GM19395 (cell line): ENCODE data around the gene NPNT.
"Not testable (repeated sequence)": the region's sequence is repeated elsewhere in the genome, so short reads cannot be mapped to it uniquely, and the experiment has no call there.

Experiments used
- ATAC-seq: cut with Tn5 transposase; IDR thresholded peaks from one replicate; pipeline ENCODE4 v1.9.1; 2021; ENCODE audit warnings: mild to moderate bottlenecking, moderate library complexity; ENCODE audit not compliant: unreplicated experiment

The NPNT gene

GRCh38 chr4:105894660-105895582 is at the start of gene NPNT:
Gene NPNT, plus strand, starts transcription at chr4:105895471. Its CDS starts 182 bp downstream, at chr4:105895653.
- peak; percentile 48 for ATAC-seq

- no peak for ATAC-seq
Measured at GRCh38 chr4:105845559-105845958, 49.7 kb upstream of the NPNT start.

- ATAC-seq = not testable (repeated sequence)
Measured at GRCh38 chr4:105848359-105848758, 46.9 kb upstream of the NPNT start.

- no peak for ATAC-seq
Measured at GRCh38 chr4:105851196-105851595, 44.1 kb upstream of the NPNT start.

GRCh38 chr4:105852230-105852629 is 43.0 kb upstream of the NPNT start:
- not testable (repeated sequence) for ATAC-seq

GRCh38 chr4:105858466-105859040 is 36.7 kb upstream of the NPNT start:
- ATAC-seq = no peak

- no peak for ATAC-seq
Measured at GRCh38 chr4:105859233-105859632, 36.0 kb upstream of the NPNT start.

- no peak for ATAC-seq
Measured at GRCh38 chr4:105870963-105871362, 24.3 kb upstream of the NPNT start.

GRCh38 chr4:105871997-105872396 is 23.3 kb upstream of the NPNT start:
- no peak for ATAC-seq

- ATAC-seq = no peak
Measured at GRCh38 chr4:105875233-105875632, 20.0 kb upstream of the NPNT start.

- ATAC-seq = no peak
Measured at GRCh38 chr4:105878668-105879067, 16.6 kb upstream of the NPNT start.

- no peak for ATAC-seq
Measured at GRCh38 chr4:105887508-105887907, 7.8 kb upstream of the NPNT start.

GRCh38 chr4:105895583-105896460 is 551 bp downstream of the NPNT start:
- ATAC-seq = peak; percentile 46

- ATAC-seq = peak; percentile 28
Measured at GRCh38 chr4:105896461-105896942, 1.2 kb downstream of the NPNT start.

- ATAC-seq = no peak
Measured at GRCh38 chr4:105896984-105897775, 1.9 kb downstream of the NPNT start.

GRCh38 chr4:105900541-105900940 is 5.3 kb downstream of the NPNT start:
- ATAC-seq = no peak

- no peak for ATAC-seq
Measured at GRCh38 chr4:105902550-105903262, 7.4 kb downstream of the NPNT start.

GRCh38 chr4:105909787-105910281 is 14.6 kb downstream of the NPNT start:
- ATAC-seq = no peak

- ATAC-seq = no peak
Measured at GRCh38 chr4:105911426-105911825, 16.2 kb downstream of the NPNT start.
